H1 (cell line): ENCODE results near the gene CASP12. TPM values are rescaled to one million over a fixed set of nuclear protein-coding genes. Genes with fewer than 3 reads are reported as not detected.
A peak's percentile ranks its signal among the peaks of the same experiment; 100 is the strongest.

ENCODE experiments used
- CTCF ChIA-PET: fragments of 300-600 bp; sonication (Branson Sonifier 250); formaldehyde crosslinking; loops from one replicate; lab custom pipeline; 2021; ENCODE audit not compliant: partially characterized antibody; lab: Charles Lee
- POLR2A ChIA-PET: fragments of 300-600 bp; sonication (Branson Sonifier 250); formaldehyde crosslinking; loops from one replicate; lab custom pipeline; 2021; ENCODE audit warnings: inconsistent platforms; ENCODE audit not compliant: partially characterized antibody; lab: Charles Lee
- DNase-seq, 2 experiments: peaks; one replicate each; pipeline versions ENCODE4 v3.0.0 to v3.0.0-alpha.2; 2010 to 2022; ENCODE audit warnings: low spot score in 2 of 2, low read depth in 1 of 2, mixed read lengths in 1 of 2
- FAIRE-seq: peaks from 2 replicates; lab custom pipeline; 2011; peaks lifted over from hg19 to GRCh38; lab: Jason Lieb, UNC
- H2AFZ ChIP-seq: 2 replicates; pipeline ENCODE4 v1.8.1; 2012; ENCODE audit warnings: low read length, inconsistent platforms
- H2AK5ac ChIP-seq: 2 replicates; pipeline ENCODE4 v1.6.1; 2013; ENCODE audit warnings: low read depth, low read length
- H2BK120ac ChIP-seq: replicated peaks from 2 replicates; pipeline ENCODE3; 2013; ENCODE audit warnings: low read depth, low read length, inconsistent platforms
- H2BK12ac ChIP-seq: 2 replicates; pipeline ENCODE4 v1.6.1; 2013; ENCODE audit warnings: low read depth, low read length
- H2BK15ac ChIP-seq: 2 replicates; pipeline ENCODE4 v1.6.1; 2013; ENCODE audit warnings: low read length
- H2BK20ac ChIP-seq: 2 replicates; pipeline ENCODE4 v1.6.1; 2013; ENCODE audit warnings: low read length
- H2BK5ac ChIP-seq: 2 replicates; pipeline ENCODE4 v1.6.1; 2013; ENCODE audit warnings: low read depth, low read length
- H3K14ac ChIP-seq: 2 replicates; pipeline ENCODE4 v1.6.1; 2013; ENCODE audit warnings: inconsistent platforms; ENCODE audit not compliant: insufficient read length
- H3K18ac ChIP-seq: 2 replicates; pipeline ENCODE4 v1.6.1; 2013; ENCODE audit warnings: low read length; ENCODE audit errors: extremely low read depth
- H3K23ac ChIP-seq: 2 replicates; pipeline ENCODE4 v1.6.1; 2013; ENCODE audit warnings: inconsistent platforms; ENCODE audit not compliant: insufficient read length
- H3K23me2 ChIP-seq: 2 replicates; pipeline ENCODE4 v1.6.1; 2013; ENCODE audit warnings: low read depth, low read length
- H3K27ac ChIP-seq: 2 replicates; pipeline ENCODE4 v1.6.1; 2011; ENCODE audit warnings: low read depth, low read length, inconsistent platforms
- H3K27me3 ChIP-seq, 4 experiments: replicated peaks in 1 of 4; 1 replicate in 1 of 4; 2 replicates in 3 of 4; pipeline versions ENCODE4 v1.6.1 to v1.8.1; 2011 to 2013; ENCODE audit warnings: low read length in 3 of 4, mild to moderate bottlenecking in 3 of 4, inconsistent platforms in 2 of 4, mixed read lengths in 2 of 4, moderate library complexity in 1 of 4; ENCODE audit not compliant: control insufficient read depth in 3 of 4, insufficient read depth in 3 of 4; ENCODE audit errors: extremely low read depth in 1 of 4
- H3K36me3 ChIP-seq, 4 experiments: 2 replicates each; pipeline versions ENCODE4 v1.6.1 to v1.8.1; 2011 to 2013; ENCODE audit warnings: mild to moderate bottlenecking in 4 of 4, low read length in 3 of 4, moderate library complexity in 2 of 4, control low read depth in 1 of 4, inconsistent platforms in 1 of 4; ENCODE audit not compliant: insufficient read depth in 4 of 4, control insufficient read depth in 2 of 4
- H3K4ac ChIP-seq: replicated peaks from 2 replicates; pipeline ENCODE3; 2013; ENCODE audit warnings: low read length, low read depth, mixed read lengths, inconsistent platforms; ENCODE audit not compliant: insufficient read length
- H3K4me1 ChIP-seq, 4 experiments: replicated peaks in 1 of 4; 1 replicate in 1 of 4; 2 replicates in 3 of 4; pipeline versions ENCODE4 v1.6.1 to v1.8.1; 2011 to 2013; ENCODE audit warnings: low read length in 3 of 4, inconsistent platforms in 2 of 4, mixed read lengths in 1 of 4; ENCODE audit not compliant: insufficient read depth in 4 of 4, control insufficient read depth in 3 of 4
- H3K4me2 ChIP-seq, 2 experiments: 2 replicates each; pipeline versions ENCODE4 v1.6.1 to v1.8.1; 2011 to 2013; ENCODE audit warnings: low read depth in 2 of 2, low read length in 2 of 2, control low read depth in 1 of 2, inconsistent platforms in 1 of 2, mild to moderate bottlenecking in 1 of 2; ENCODE audit not compliant: insufficient read depth in 1 of 2
- H3K4me3 ChIP-seq, 4 experiments: fragments of 200-600, 300-600 bp in 1 of 4; sonication (generic), shearing (Covaris generic), sonication (Bioruptor Twin) in 1 of 4; 2 replicates each; pipeline versions ENCODE4 v1.5.1 to v1.8.1; 2011 to 2016; ENCODE audit warnings: low read length in 4 of 4, low read depth in 3 of 4, control low read depth in 2 of 4, inconsistent platforms in 2 of 4, mild to moderate bottlenecking in 2 of 4, mixed read lengths in 1 of 4, moderate library complexity in 1 of 4; ENCODE audit not compliant: insufficient read depth in 2 of 4; ENCODE audit errors: extremely low read depth in 1 of 4
- H3K56ac ChIP-seq: replicated peaks from 2 replicates; pipeline ENCODE3; 2013; ENCODE audit warnings: low read depth, mild to moderate bottlenecking, mixed read lengths, low read length, inconsistent platforms; ENCODE audit not compliant: insufficient read length
- H3K79me1 ChIP-seq: 2 replicates; pipeline ENCODE4 v1.6.1; 2013; ENCODE audit warnings: low read depth, low read length, control low read depth
- H3K79me2 ChIP-seq, 2 experiments: 2 replicates each; pipeline versions ENCODE4 v1.6.1 to v1.8.1; 2012 to 2013; ENCODE audit warnings: low read length in 2 of 2, mild to moderate bottlenecking in 2 of 2, inconsistent platforms in 1 of 2; ENCODE audit not compliant: insufficient read depth in 2 of 2, control insufficient read depth in 1 of 2
- H3K9ac ChIP-seq, 4 experiments: replicated peaks in 1 of 4; 1 replicate in 1 of 4; 2 replicates in 3 of 4; pipeline versions ENCODE4 v1.6.1 to v1.8.1; 2011 to 2013; ENCODE audit warnings: low read depth in 3 of 4, low read length in 3 of 4, control low read depth in 2 of 4, mild to moderate bottlenecking in 2 of 4, moderate library complexity in 2 of 4, inconsistent platforms in 1 of 4; ENCODE audit errors: extremely low read depth in 1 of 4
- H3K9me3 ChIP-seq, 2 experiments: 2 replicates each; pipeline versions ENCODE4 v1.6.1 to v1.8.1; 2012 to 2013; ENCODE audit warnings: mild to moderate bottlenecking in 2 of 2, moderate library complexity in 2 of 2, control low read depth in 1 of 2, inconsistent platforms in 1 of 2, low read depth in 1 of 2, low read length in 1 of 2, mixed read lengths in 1 of 2; ENCODE audit not compliant: insufficient read depth in 2 of 2
- H4K20me1 ChIP-seq, 2 experiments: replicated peaks in 1 of 2; 2 replicates each; pipeline versions ENCODE3 to v1.8.1; 2011 to 2013; ENCODE audit warnings: inconsistent platforms in 2 of 2, low read length in 2 of 2, mild to moderate bottlenecking in 1 of 2; ENCODE audit not compliant: insufficient read depth in 2 of 2, control insufficient read depth in 1 of 2
- H4K5ac ChIP-seq: 2 replicates; pipeline ENCODE4 v1.6.1; 2013; ENCODE audit warnings: low read length, low read depth, mixed read lengths, inconsistent platforms; ENCODE audit not compliant: insufficient read length
- H4K8ac ChIP-seq: 2 replicates; pipeline ENCODE4 v1.8.0; 2013; ENCODE audit warnings: mild to moderate bottlenecking, moderate library complexity, low read length, inconsistent platforms; ENCODE audit not compliant: insufficient read depth; ENCODE audit errors: extremely low read depth
- H4K91ac ChIP-seq: replicated peaks from 2 replicates; pipeline ENCODE3; 2013; ENCODE audit warnings: low read length, mixed read lengths, inconsistent platforms; ENCODE audit not compliant: insufficient read length
- ASH2L ChIP-seq: fragments of 200-600, 300-600 bp; sonication (generic); IDR thresholded peaks from one replicate; pipeline ENCODE4 v1.7.1; 2017; ENCODE audit warnings: low read length
- EGR1 ChIP-seq: IDR thresholded peaks from 2 replicates; pipeline ENCODE4 v1.6.1; 2011; ENCODE audit warnings: low read depth, low read length, borderline replicate concordance
- EZH2 ChIP-seq: fragments of 200-600 bp; sonication (generic); IDR thresholded peaks from 2 replicates; pipeline ENCODE4 v1.7.1; 2012; ENCODE audit warnings: low read depth, mild to moderate bottlenecking, moderate library complexity, low read length, inconsistent platforms; ENCODE audit not compliant: severe bottlenecking
- GTF2F1 ChIP-seq: IDR thresholded peaks from 2 replicates; pipeline ENCODE4 v1.6.1; 2012; ENCODE audit warnings: low read depth, low read length, improper control_type of control experiment, borderline replicate concordance
- NANOG ChIP-seq: IDR thresholded peaks from 2 replicates; pipeline ENCODE4 v1.6.1; 2011; ENCODE audit warnings: low read length, low read depth, mild to moderate bottlenecking, inconsistent platforms; ENCODE audit not compliant: insufficient read depth, poor library complexity, severe bottlenecking
- PHF8 ChIP-seq: fragments of 200-600 bp; sonication (generic); conservative IDR thresholded peaks from 2 replicates; pipeline ENCODE4 v1.7.1; 2012; ENCODE audit warnings: low read depth, mild to moderate bottlenecking, inconsistent platforms, low read length, moderate library complexity
- POLR2AphosphoS5 ChIP-seq: IDR thresholded peaks from 2 replicates; pipeline ENCODE4 v1.6.1; 2011; ENCODE audit warnings: low read depth, low read length
- POU5F1 ChIP-seq: IDR thresholded peaks from 2 replicates; pipeline ENCODE4 v1.6.1; 2011; ENCODE audit warnings: low read depth, mild to moderate bottlenecking, low read length, moderate library complexity
- RAD21 ChIP-seq, 2 experiments: IDR thresholded peaks in 1 of 2; conservative IDR thresholded peaks in 1 of 2; 2 replicates each; pipeline ENCODE4 v1.6.1; 2011; ENCODE audit warnings: low read depth in 2 of 2, low read length in 2 of 2, improper control_type of control experiment in 1 of 2, inconsistent platforms in 1 of 2, mild to moderate bottlenecking in 1 of 2, moderate library complexity in 1 of 2
- TCF12 ChIP-seq: IDR thresholded peaks from 2 replicates; pipeline ENCODE4 v1.6.1; 2011; ENCODE audit warnings: low read depth, mild to moderate bottlenecking, low read length
- YY1 ChIP-seq: IDR thresholded peaks from 2 replicates; pipeline ENCODE4 v1.6.1; 2011; ENCODE audit warnings: low read depth, mild to moderate bottlenecking, low read length
- polyA plus RNA-seq, 7 experiments: library from polyadenylated mRNA; depleted of rRNA in 3 of 7; stranded (reverse) in 5 of 7; unstranded in 2 of 7; fragments of >200 nt in 5 of 7; fragments of 200-250 nt in 2 of 7; gene quantifications; 1 replicate in 5 of 7; 2 replicates in 1 of 7; 4 replicates in 1 of 7; pipeline versions ENCODE4 v1.2.1 to v1.2.3, GENCODE V29; 2011 to 2013; ENCODE audit warnings: missing spikeins in 2 of 7, mixed read lengths in 2 of 7
- total RNA-seq: library from RNA; stranded (reverse); fragmentation: NEBNext Ultra II Directional; extraction: Animal tissue kit (Norgen Biotek cat#: 25700); gene quantifications from 2 replicates; pipeline ENCODE4 v1.2.1, GENCODE V29; 2021

Gene CASP12
- total and polyA plus RNA-seq, 2 of the 8 experiments (the other 6 are each of a cell fraction or from before 2014, with no cell fraction given), result not detected

- no peak overlapping the region for H3K4me2 ChIP-seq
These were observed 966 bp upstream of the CASP12 start for GRCh38 chr11:104899226-104899625.

More at GRCh38 chr11:104899226-104899625, 966 bp upstream of the CASP12 start:
- Histone ChIP-seq H3K23me2 (no peaks in the 10 kb centered on the region), H3K9me3 (no peaks in the 10 kb centered on the region), H3K14ac (no peak overlapping the region), H3K79me2 (no peaks in the 10 kb centered on the region), H3K27ac (no peak overlapping the region), H4K91ac (no peak overlapping the region), H3K18ac (no peak overlapping the region), H3K9ac (no peak overlapping the region), H4K5ac (no peak overlapping the region), H2AK5ac (no peak overlapping the region), H3K56ac (no peak overlapping the region), H3K36me3 (no peaks in the 10 kb centered on the region), H3K79me1 (no peaks in the 10 kb centered on the region), H2BK120ac (no peak overlapping the region), H3K4ac (no peak overlapping the region), H3K27me3 (peaks cover 0 to 1% (median 0%) of the 10 kb centered on the region in 4 experiments; a peak in 1 of 7 replicates), H2BK5ac (no peak overlapping the region), H4K8ac (no peak overlapping the region), H2AFZ (no peak overlapping the region), H2BK15ac (no peak overlapping the region), H3K23ac (no peak overlapping the region), H3K4me1 (peaks cover 0 to 5% (median 4%) of the 10 kb centered on the region in 4 experiments; a peak in 4 of 7 replicates), H2BK12ac (no peak overlapping the region), H3K4me3 (no peak overlapping the region), H2BK20ac (no peak overlapping the region), H4K20me1 (no peaks in the 10 kb centered on the region)
- ChIA-PET POLR2A (no interaction called here), CTCF (no interaction called here)
- peak; percentile 28 for FAIRE-seq
- DNase-seq, result no peak
- no peak for TF ChIP-seq ASH2L
- TF ChIP-seq NANOG, result no peak
- no peak for TF ChIP-seq EGR1
- no peak for TF ChIP-seq TCF12
- TF ChIP-seq POLR2AphosphoS5, result no peak
- no peak for TF ChIP-seq POU5F1
- no peak for TF ChIP-seq YY1
- TF ChIP-seq PHF8, result no peak
- TF ChIP-seq GTF2F1, result no peak
- no peak for TF ChIP-seq EZH2
- TF ChIP-seq RAD21 (IDR thresholded peaks at IDR 0.05 in 1 of 2, conservative IDR thresholded peaks at IDR 0.05 in 1 of 2; ENCODE audit: low read depth in 2 of 2, low read length in 2 of 2), result no peak
